DND-41 (cell line): ENCODE results near the gene FARSB.

Experiments
- CTCF ChIP-seq: IDR thresholded peaks from 2 replicates; pipeline ENCODE4 v1.5.1; 2012; ENCODE audit warnings: borderline replicate concordance, low read length, moderate library complexity, mild to moderate bottlenecking; ENCODE audit not compliant: poor library complexity, severe bottlenecking; ENCODE audit errors: extremely low read depth
- EZH2 ChIP-seq: IDR thresholded peaks from 3 replicates; pipeline ENCODE4 v1.6.1; 2012; ENCODE audit warnings: borderline replicate concordance, low read depth, mild to moderate bottlenecking, moderate library complexity, low read length, inconsistent platforms; ENCODE audit not compliant: severe bottlenecking

- TF ChIP-seq CTCF (no peak), EZH2 (no peak)
Measured at GRCh38 chr2:222608081-222608480, 47.8 kb downstream of the FARSB start.
